H54 (cell line): ENCODE results near the gene RALGAPB.
"Not testable (repeated sequence)": the region's sequence is repeated elsewhere in the genome, so short reads cannot be mapped to it uniquely, and the experiment has no call there.

ENCODE experiments used
- DNase-seq: peaks from one replicate; pipeline ENCODE4 v3.0.0; 2011; ENCODE audit warnings: low spot score, mixed read lengths; ENCODE audit not compliant: insufficient read length
- FAIRE-seq: peaks from 3 replicates; lab custom pipeline; 2011; peaks lifted over from hg19 to GRCh38; lab: Jason Lieb, UNC
- POLR2A ChIP-seq: IDR thresholded peaks from 2 replicates; pipeline ENCODE4 v1.6.1; 2011; ENCODE audit warnings: low read depth, mild to moderate bottlenecking, low read length

RALGAPB gene

GRCh38 chr20:38434770-38435554, 37.7 kb upstream of the RALGAPB start, which contains the start of gene SNHG17:
Gene SNHG17 (minus strand): TSS chr20:38435328.
- FAIRE-seq: no peak
- DNase-seq: no peak
- peak; percentile 99 for TF ChIP-seq POLR2A

GRCh38 chr20:38435555-38435939, 37.1 kb upstream of the RALGAPB start:
- DNase-seq: no peak
- no peak for FAIRE-seq
- TF ChIP-seq POLR2A: no peak

- DNase-seq (no peak), FAIRE-seq (no peak)
- TF ChIP-seq POLR2A: no peak
Measured at GRCh38 chr20:38437796-38438195, 34.8 kb upstream of the RALGAPB start.

- not testable (repeated sequence) for FAIRE-seq
Measured at GRCh38 chr20:38441110-38441509, 31.5 kb upstream of the RALGAPB start.

GRCh38 chr20:38441916-38442315, 30.7 kb upstream of the RALGAPB start:
- TF ChIP-seq POLR2A: no peak
- DNase-seq: no peak
- FAIRE-seq: no peak

More at GRCh38 chr20:38441110-38441509, 31.5 kb upstream of the RALGAPB start:
- DNase-seq: not testable (repeated sequence)

- DNase-seq: no peak
- no peak for FAIRE-seq
- TF ChIP-seq POLR2A: no peak
Measured at GRCh38 chr20:38445381-38445796, 27.3 kb upstream of the RALGAPB start.

GRCh38 chr20:38445901-38446425, 26.7 kb upstream of the RALGAPB start:
- no peak for TF ChIP-seq POLR2A
- FAIRE-seq: no peak
- DNase-seq: no peak

GRCh38 chr20:38446441-38447209, 26.0 kb upstream of the RALGAPB start:
- peak; percentile 50 for DNase-seq
- FAIRE-seq: no peak
- peak; percentile 93 for TF ChIP-seq POLR2A

- no peak for TF ChIP-seq POLR2A
- DNase-seq (no peak), FAIRE-seq (no peak)
Measured at GRCh38 chr20:38447251-38447661, 25.4 kb upstream of the RALGAPB start.

GRCh38 chr20:38447931-38448675, 24.5 kb upstream of the RALGAPB start:
- TF ChIP-seq POLR2A: no peak
- FAIRE-seq (no peak), DNase-seq (no peak)

- DNase-seq (no peak), FAIRE-seq (no peak)
- TF ChIP-seq POLR2A: no peak
Measured at GRCh38 chr20:38449046-38449445, 23.6 kb upstream of the RALGAPB start.

GRCh38 chr20:38450412-38450975, 22.1 kb upstream of the RALGAPB start:
- FAIRE-seq: no peak
- TF ChIP-seq POLR2A: no peak
- no peak for DNase-seq
